ENCODE results near the gene USP24.

GRCh38 chr1:55107101-55107500 is 108.1 kb downstream of the USP24 start:
- no peak for TF ChIP-seq NRF1 (IDR thresholded peaks at IDR 0.05; ENCODE audit: low read depth, low read length)
- no peak for TF ChIP-seq CTCF (IDR thresholded peaks at IDR 0.05)
- TF ChIP-seq POLR2AphosphoS5 (IDR thresholded peaks at IDR 0.05; ENCODE audit: low read depth, low read length): no peak
- no peak for TF ChIP-seq TCF12 (IDR thresholded peaks at IDR 0.05)
- TF ChIP-seq SIN3A (IDR thresholded peaks at IDR 0.05; ENCODE audit: borderline replicate concordance, low read depth, low read length): no peak
- TF ChIP-seq REST (IDR thresholded peaks at IDR 0.05; ENCODE audit: low read depth, low read length): no peak
